Measurements from ENCODE around the gene TIAM2. TPM values are rescaled to one million over a fixed set of nuclear protein-coding genes. Genes with fewer than 3 reads are reported as not detected.

TIAM2 gene
- total RNA-seq, 1 experiment from 2014 or later = 12.9 TPM

- CTCF ChIA-PET = no interaction called here
- intact Hi-C loops (cut with micrococcal nuclease; ENCODE audit: unreplicated experiment) = no loop called here
- Mint-ChIP-seq H3K4me1 (ENCODE audit: low read depth, unreplicated experiment) (no peaks in the 10 kb centered on the region), H3K4me3 (ENCODE audit: low read depth, unreplicated experiment) (no peak overlapping the region), H3K27ac (ENCODE audit: unreplicated experiment) (no peak overlapping the region), H3K9me3 (ENCODE audit: low read depth, unreplicated experiment) (no peaks in the 10 kb centered on the region), H3K36me3 (ENCODE audit: insufficient read depth, unreplicated experiment) (peaks cover 11% of the 10 kb centered on the region), H3K27me3 (ENCODE audit: unreplicated experiment) (no peaks in the 10 kb centered on the region)
- BruUV-seq (replicated peaks) = no TSS peak
- no peak for TF ChIP-seq CTCF (IDR thresholded peaks at IDR 0.05; ENCODE audit: unreplicated experiment)
- no peak for DNase-seq
Observed at GRCh38 chr6:155290491-155290890, 295.4 kb downstream of the TIAM2 start.

- Mint-ChIP-seq H3K27me3 (ENCODE audit: unreplicated experiment) (no peaks in the 10 kb centered on the region), H3K9me3 (ENCODE audit: low read depth, unreplicated experiment) (no peaks in the 10 kb centered on the region), H3K4me3 (ENCODE audit: low read depth, unreplicated experiment) (no peak overlapping the region), H3K27ac (ENCODE audit: unreplicated experiment) (no peak overlapping the region), H3K36me3 (ENCODE audit: insufficient read depth, unreplicated experiment) (peaks cover 11% of the 10 kb centered on the region), H3K4me1 (ENCODE audit: low read depth, unreplicated experiment) (no peaks in the 10 kb centered on the region)
- intact Hi-C loops (cut with micrococcal nuclease; ENCODE audit: unreplicated experiment) = no loop called here
- no TSS peak for BruUV-seq (replicated peaks)
- no peak for DNase-seq
- TF ChIP-seq CTCF (IDR thresholded peaks at IDR 0.05; ENCODE audit: unreplicated experiment) = no peak
- CTCF ChIA-PET = interaction anchor here (0.6 kb wide), 1 partner anchor 313 kb away, joined by 3 read pairs; no protein-coding TSS in a partner anchor
Observed at GRCh38 chr6:155291291-155291690, 296.2 kb downstream of the TIAM2 start.

- CTCF ChIA-PET = no interaction called here
- H3K27me3 Mint-ChIP-seq (ENCODE audit: unreplicated experiment) = no peaks in the 10 kb centered on the region
- TF ChIP-seq CTCF (IDR thresholded peaks at IDR 0.05; ENCODE audit: unreplicated experiment) = no peak
- no peak for DNase-seq
- peaks cover 17% of the 10 kb centered on the region for H3K36me3 Mint-ChIP-seq (ENCODE audit: insufficient read depth, unreplicated experiment)
- H3K4me3 Mint-ChIP-seq (ENCODE audit: low read depth, unreplicated experiment) = no peak overlapping the region
- no peak overlapping the region for H3K27ac Mint-ChIP-seq (ENCODE audit: unreplicated experiment)
- H3K4me1 Mint-ChIP-seq (ENCODE audit: low read depth, unreplicated experiment) = no peaks in the 10 kb centered on the region
- BruUV-seq (replicated peaks) = no TSS peak
- no peaks in the 10 kb centered on the region for H3K9me3 Mint-ChIP-seq (ENCODE audit: low read depth, unreplicated experiment)
- intact Hi-C loops (cut with micrococcal nuclease; ENCODE audit: unreplicated experiment) = no loop called here
Observed at GRCh38 chr6:155292711-155293110, 297.6 kb downstream of the TIAM2 start.

- BruUV-seq (replicated peaks) = no TSS peak
- no peak overlapping the region for H3K27ac Mint-ChIP-seq (ENCODE audit: unreplicated experiment)
- no peak overlapping the region for H3K4me3 Mint-ChIP-seq (ENCODE audit: low read depth, unreplicated experiment)
- H3K36me3 Mint-ChIP-seq (ENCODE audit: insufficient read depth, unreplicated experiment) = peaks cover 13% of the 10 kb centered on the region
- TF ChIP-seq CTCF (IDR thresholded peaks at IDR 0.05; ENCODE audit: unreplicated experiment) = no peak
- no peaks in the 10 kb centered on the region for H3K4me1 Mint-ChIP-seq (ENCODE audit: low read depth, unreplicated experiment)
- CTCF ChIA-PET = interaction anchor here (0.5 kb wide), 1 partner anchor 1867 kb away, joined by 4 read pairs; no protein-coding TSS in a partner anchor
- no peak for DNase-seq
- H3K9me3 Mint-ChIP-seq (ENCODE audit: low read depth, unreplicated experiment) = no peaks in the 10 kb centered on the region
- intact Hi-C loops (cut with micrococcal nuclease; ENCODE audit: unreplicated experiment) = no loop called here
- H3K27me3 Mint-ChIP-seq (ENCODE audit: unreplicated experiment) = no peaks in the 10 kb centered on the region
Observed at GRCh38 chr6:155297669-155298068, 302.6 kb downstream of the TIAM2 start.

Data from Calu3 (cell line).